Measurements from ENCODE around the gene FLOT2. TPM values are rescaled to one million over a fixed set of nuclear protein-coding genes. Genes with fewer than 3 reads are reported as not detected.
A peak's percentile ranks its signal among the peaks of the same experiment; 100 is the strongest.
"Not testable (repeated sequence)": the region's sequence is repeated elsewhere in the genome, so short reads cannot be mapped to it uniquely, and the experiment has no call there.

The FLOT2 gene
- total RNA-seq, 4 donors from 2014 or later, result 60.2 to 94.8 (median 86.0) TPM

- no peaks in the 10 kb centered on the region for H3K9me3 ChIP-seq
- H3K4me1 ChIP-seq, result no peaks in the 10 kb centered on the region
- peaks cover 33 to 67% (median 58%) of the 10 kb centered on the region in 4 donors for H3K36me3 ChIP-seq
- no peaks in the 10 kb centered on the region for H3K27me3 ChIP-seq
- 80% methylated on average over 1 of the region's 4 CpGs for WGBS
- TF ChIP-seq CTCF (IDR thresholded peaks at IDR 0.05) (peak in 2 of 3 experiments; percentile 41 to 42), POLR2AphosphoS5 (IDR thresholded peaks at IDR 0.05) (no peak)
- intact Hi-C loops (cut with DNase I), result no loop called here
- H3K27ac ChIP-seq (replicated peaks in 1 of 4), result no peak overlapping the region
- H3K4me3 ChIP-seq, result no peak overlapping the region
- no peak for DNase-seq (ENCODE audit: extremely low spot score)
These were observed 18.6 kb downstream of the FLOT2 start for GRCh38 chr17:28878981-28879380.

- Histone ChIP-seq H3K27ac (replicated peaks in 1 of 4) (no peak overlapping the region), H3K4me3 (no peak overlapping the region), H3K27me3 (no peaks in the 10 kb centered on the region), H3K9me3 (no peaks in the 10 kb centered on the region), H3K36me3 (peaks cover 33 to 60% (median 51%) of the 10 kb centered on the region in 4 donors), H3K4me1 (no peaks in the 10 kb centered on the region)
- TF ChIP-seq CTCF (IDR thresholded peaks at IDR 0.05) (no peak), POLR2AphosphoS5 (IDR thresholded peaks at IDR 0.05) (no peak), EP300 (IDR thresholded peaks at IDR 0.05) (no peak), POLR2A (IDR thresholded peaks at IDR 0.05; ENCODE audit: low read depth) (no peak)
- WGBS, result 92% methylated on average over 2 of the region's 2 CpGs
- intact Hi-C loops (cut with DNase I), result no loop called here
- DNase-seq (ENCODE audit: extremely low spot score), result no peak
These were observed 19.2 kb downstream of the FLOT2 start for GRCh38 chr17:28878158-28878910.

GRCh38 chr17:28877150-28877711, 20.3 kb downstream of the FLOT2 start:
- H3K4me1 ChIP-seq; H3K27ac ChIP-seq (replicated peaks in 1 of 4); H3K4me3 ChIP-seq; DNase-seq (ENCODE audit: extremely low spot score); intact Hi-C loops (cut with DNase I); H3K9me3 ChIP-seq; H3K27me3 ChIP-seq: not testable (repeated sequence)
- WGBS, result 94% methylated on average over 6 of the region's 6 CpGs
- peaks cover 27 to 49% (median 40%) of the 10 kb centered on the region in 4 donors for H3K36me3 ChIP-seq

GRCh38 chr17:28875848-28876550, 21.5 kb downstream of the FLOT2 start:
- TF ChIP-seq POLR2AphosphoS5 (IDR thresholded peaks at IDR 0.05) (no peak), POLR2A (IDR thresholded peaks at IDR 0.05; ENCODE audit: low read depth) (no peak), EP300 (IDR thresholded peaks at IDR 0.05) (no peak), CTCF (IDR thresholded peaks at IDR 0.05) (no peak)
- H3K9me3 ChIP-seq, result no peaks in the 10 kb centered on the region
- no peak overlapping the region for H3K27ac ChIP-seq (replicated peaks in 1 of 4)
- intact Hi-C loops (cut with DNase I), result no loop called here
- no peaks in the 10 kb centered on the region for H3K27me3 ChIP-seq
- H3K36me3 ChIP-seq, result peaks cover 16 to 37% (median 28%) of the 10 kb centered on the region in 4 donors
- WGBS, result 67% methylated on average over 1 of the region's 1 CpG
- H3K4me3 ChIP-seq, result no peak overlapping the region
- no peak for DNase-seq (ENCODE audit: extremely low spot score)
- no peaks in the 10 kb centered on the region for H3K4me1 ChIP-seq

- no peak overlapping the region for H3K4me3 ChIP-seq
- no peak for DNase-seq (ENCODE audit: extremely low spot score)
- intact Hi-C loops (cut with DNase I), result no loop called here
- H3K27me3 ChIP-seq, result no peaks in the 10 kb centered on the region
- H3K36me3 ChIP-seq, result peaks cover 10 to 24% (median 16%) of the 10 kb centered on the region in 4 donors
- H3K27ac ChIP-seq (replicated peaks in 1 of 4), result no peak overlapping the region
- no peak for TF ChIP-seq POLR2AphosphoS5 (IDR thresholded peaks at IDR 0.05)
- no peak for TF ChIP-seq EP300 (IDR thresholded peaks at IDR 0.05)
- no peak for TF ChIP-seq CTCF (IDR thresholded peaks at IDR 0.05)
- TF ChIP-seq POLR2A (IDR thresholded peaks at IDR 0.05; ENCODE audit: low read depth), result no peak
- WGBS, result 91% methylated on average over 3 of the region's 3 CpGs
- no peaks in the 10 kb centered on the region for H3K9me3 ChIP-seq
- no peaks in the 10 kb centered on the region for H3K4me1 ChIP-seq
These were observed 22.8 kb downstream of the FLOT2 start for GRCh38 chr17:28874750-28875149.
